Measurements from ENCODE around the gene PTGES3. TPM values are rescaled to one million over a fixed set of nuclear protein-coding genes. Genes with fewer than 3 reads are reported as not detected.
"Not testable (repeated sequence)": the region's sequence is repeated elsewhere in the genome, so short reads cannot be mapped to it uniquely, and the experiment has no call there.

The PTGES3 gene
- polyA plus RNA-seq, 3 donors = 46.1 to 232 (median 187) TPM

DNA sequence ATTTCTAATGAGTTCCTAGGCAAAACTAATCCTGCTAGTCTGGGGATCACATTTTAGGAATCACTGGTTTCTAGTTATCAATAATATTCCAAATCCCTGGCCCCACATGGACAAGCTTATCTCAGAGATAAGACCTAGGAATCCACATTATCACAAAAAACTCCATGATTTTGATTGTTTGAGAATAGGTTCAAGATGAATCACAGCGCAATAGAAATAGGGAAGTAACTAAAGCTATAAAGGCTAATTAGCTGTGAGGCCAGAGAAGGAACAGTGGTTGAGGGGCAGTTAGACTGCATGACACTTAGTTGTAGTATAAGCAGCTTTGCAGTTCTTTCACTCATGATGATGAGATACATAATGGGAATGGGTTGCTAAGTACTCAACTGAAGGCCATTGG is 29.2 kb downstream of the PTGES3 start:
- H3K27me3 ChIP-seq (ENCODE audit: control insufficient read depth in 2 of 2, insufficient read depth in 2 of 2, low read length in 2 of 2) = no peaks in the 10 kb centered on the region
- Mint-ChIP-seq H3K27ac (no peak overlapping the region), H3K9me3 (peaks cover 8 to 31% (median 23%) of the 10 kb centered on the region in 7 donors), H3K27me3 (ENCODE audit: low read depth in 3 of 3) (peaks cover 0 to 4% (median 0%) of the 10 kb centered on the region in 3 donors), H3K36me3 (peaks cover 13 to 22% of the 10 kb centered on the region in 2 donors), H3K4me1 (no peaks in the 10 kb centered on the region), H3K4me3 (no peak overlapping the region)
- H3K36me3 ChIP-seq (replicated peaks in 1 of 2; ENCODE audit: control insufficient read depth in 1 of 2, insufficient read depth in 2 of 2, low read length in 2 of 2) = peaks cover 3 to 16% of the 10 kb centered on the region in 2 donors
- TF ChIP-seq, protein P1, sequence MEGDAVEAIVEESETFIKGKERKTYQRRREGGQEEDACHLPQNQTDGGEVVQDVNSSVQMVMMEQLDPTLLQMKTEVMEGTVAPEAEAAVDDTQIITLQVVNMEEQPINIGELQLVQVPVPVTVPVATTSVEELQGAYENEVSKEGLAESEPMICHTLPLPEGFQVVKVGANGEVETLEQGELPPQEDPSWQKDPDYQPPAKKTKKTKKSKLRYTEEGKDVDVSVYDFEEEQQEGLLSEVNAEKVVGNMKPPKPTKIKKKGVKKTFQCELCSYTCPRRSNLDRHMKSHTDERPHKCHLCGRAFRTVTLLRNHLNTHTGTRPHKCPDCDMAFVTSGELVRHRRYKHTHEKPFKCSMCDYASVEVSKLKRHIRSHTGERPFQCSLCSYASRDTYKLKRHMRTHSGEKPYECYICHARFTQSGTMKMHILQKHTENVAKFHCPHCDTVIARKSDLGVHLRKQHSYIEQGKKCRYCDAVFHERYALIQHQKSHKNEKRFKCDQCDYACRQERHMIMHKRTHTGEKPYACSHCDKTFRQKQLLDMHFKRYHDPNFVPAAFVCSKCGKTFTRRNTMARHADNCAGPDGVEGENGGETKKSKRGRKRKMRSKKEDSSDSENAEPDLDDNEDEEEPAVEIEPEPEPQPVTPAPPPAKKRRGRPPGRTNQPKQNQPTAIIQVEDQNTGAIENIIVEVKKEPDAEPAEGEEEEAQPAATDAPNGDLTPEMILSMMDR (IDR thresholded peaks at IDR 0.05) = no peak
- intact Hi-C loops (cut with micrococcal nuclease) = no loop called here
- peak; percentile 26 to 52 (median 48) for DNase-seq
- no peak overlapping the region for H3K4me2 ChIP-seq (replicated peaks; ENCODE audit: extremely low read depth, low read length, poor library complexity, severe bottlenecking)
- no peak overlapping the region for H2AFZ ChIP-seq (ENCODE audit: insufficient read depth, low read depth, low read length, poor library complexity, severe bottlenecking)
- no peak overlapping the region for H3K9ac ChIP-seq (ENCODE audit: insufficient read depth, low read length, poor library complexity, severe bottlenecking)
- no peaks in the 10 kb centered on the region for H3K79me2 ChIP-seq (ENCODE audit: insufficient read depth, low read length)
- WGBS (ENCODE audit: insufficient coverage) = 71% methylated on average over 1 of the region's 1 CpG
- H3K9me3 ChIP-seq (replicated peaks in 1 of 2; ENCODE audit: control insufficient read depth in 1 of 2, insufficient read depth in 1 of 2, low read length in 2 of 2) = peaks cover 13 to 24% of the 10 kb centered on the region in 2 donors
- peaks cover 12% of the 10 kb centered on the region for H4K20me1 ChIP-seq (ENCODE audit: insufficient read depth, low read length)
- H3K27ac ChIP-seq (ENCODE audit: low read depth in 1 of 2, low read length in 2 of 2) = no peak overlapping the region
- no peaks in the 10 kb centered on the region for H3K4me1 ChIP-seq (ENCODE audit: control insufficient read depth in 1 of 2, insufficient read depth in 2 of 2, low read length in 2 of 2)
- no peak overlapping the region for H3K4me3 ChIP-seq (replicated peaks in 1 of 3; ENCODE audit: low read depth in 2 of 3, low read length in 3 of 3)

DNA sequence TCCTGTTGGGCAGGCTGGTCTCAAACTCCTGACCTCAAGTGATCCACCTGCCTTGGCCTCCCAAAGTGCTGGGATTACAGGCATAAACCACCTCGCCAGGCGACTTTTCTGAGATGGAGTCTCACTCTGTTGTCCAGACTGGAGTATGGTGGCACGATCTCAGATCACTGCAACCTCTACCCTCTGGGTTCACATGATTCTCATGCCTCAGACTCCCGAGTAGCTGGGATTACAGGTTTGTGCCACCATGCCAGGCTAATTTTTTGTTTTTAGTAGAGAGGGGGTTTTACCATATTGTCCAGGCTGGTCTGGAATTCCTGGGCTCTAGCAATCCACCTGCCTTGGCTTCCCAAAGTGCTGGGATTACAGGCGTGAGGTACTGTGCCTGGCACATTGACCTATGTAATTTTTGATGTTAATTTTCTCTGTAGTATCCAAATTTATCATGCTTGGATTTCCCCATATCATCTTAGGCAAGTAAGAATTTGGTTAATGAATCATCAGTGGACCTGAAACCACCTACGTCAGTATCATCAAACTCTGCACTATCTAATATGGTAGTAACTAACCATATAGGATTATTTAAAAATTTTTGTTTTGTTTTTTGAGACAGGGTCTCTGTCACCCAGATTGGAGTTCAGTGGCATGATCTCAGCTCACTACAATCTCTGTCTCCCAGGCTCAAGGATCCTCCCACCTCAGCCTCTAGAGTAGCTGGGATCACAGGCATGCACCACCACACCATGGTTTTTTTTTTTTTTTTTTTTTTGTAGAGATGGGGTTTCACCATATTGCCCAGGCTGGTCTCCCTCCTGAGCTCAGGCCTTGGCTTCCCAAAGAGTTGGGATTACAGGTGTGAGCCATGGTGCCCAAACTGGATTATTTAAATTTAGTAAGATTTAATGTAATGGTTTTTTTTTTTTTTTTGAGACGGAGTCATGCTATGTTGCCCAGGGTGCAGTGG is 30.4 kb downstream of the PTGES3 start:
- Histone ChIP-seq H3K4me3 (replicated peaks in 1 of 3; ENCODE audit: low read depth in 2 of 3, low read length in 3 of 3) (no peak overlapping the region), H3K79me2 (ENCODE audit: insufficient read depth, low read length) (no peaks in the 10 kb centered on the region), H2AFZ (ENCODE audit: insufficient read depth, low read depth, low read length, poor library complexity, severe bottlenecking) (no peak overlapping the region), H3K27ac (ENCODE audit: low read depth in 1 of 2, low read length in 2 of 2) (no peak overlapping the region), H3K36me3 (replicated peaks in 1 of 2; ENCODE audit: control insufficient read depth in 1 of 2, insufficient read depth in 2 of 2, low read length in 2 of 2) (peaks cover 0 to 4% of the 10 kb centered on the region in 2 donors), H3K27me3 (ENCODE audit: control insufficient read depth in 2 of 2, insufficient read depth in 2 of 2, low read length in 2 of 2) (no peaks in the 10 kb centered on the region), H3K4me1 (ENCODE audit: control insufficient read depth in 1 of 2, insufficient read depth in 2 of 2, low read length in 2 of 2) (no peaks in the 10 kb centered on the region), H3K4me2 (replicated peaks; ENCODE audit: extremely low read depth, low read length, poor library complexity, severe bottlenecking) (no peak overlapping the region), H4K20me1 (ENCODE audit: insufficient read depth, low read length) (peaks cover 4% of the 10 kb centered on the region), H3K9ac (ENCODE audit: insufficient read depth, low read length, poor library complexity, severe bottlenecking) (no peak overlapping the region), H3K9me3 (replicated peaks in 1 of 2; ENCODE audit: control insufficient read depth in 1 of 2, insufficient read depth in 1 of 2, low read length in 2 of 2) (peaks cover 26 to 35% of the 10 kb centered on the region in 2 donors)
- Mint-ChIP-seq H3K9me3 (peaks cover 15 to 42% (median 35%) of the 10 kb centered on the region in 7 donors), H3K4me3 (no peak overlapping the region), H3K27ac (no peak overlapping the region), H3K27me3 (ENCODE audit: low read depth in 3 of 3) (peaks cover 0 to 4% (median 0%) of the 10 kb centered on the region in 3 donors), H3K4me1 (no peaks in the 10 kb centered on the region), H3K36me3 (peaks cover 4 to 18% of the 10 kb centered on the region in 2 donors)
- TF ChIP-seq, protein P1 (IDR thresholded peaks at IDR 0.05) = no peak
- WGBS (ENCODE audit: insufficient coverage) = 85% methylated on average over 2 of the region's 7 CpGs
- intact Hi-C loops (cut with micrococcal nuclease) = no loop called here
- DNase-seq = peak in 1 of 3 donors; percentile 40

DNA sequence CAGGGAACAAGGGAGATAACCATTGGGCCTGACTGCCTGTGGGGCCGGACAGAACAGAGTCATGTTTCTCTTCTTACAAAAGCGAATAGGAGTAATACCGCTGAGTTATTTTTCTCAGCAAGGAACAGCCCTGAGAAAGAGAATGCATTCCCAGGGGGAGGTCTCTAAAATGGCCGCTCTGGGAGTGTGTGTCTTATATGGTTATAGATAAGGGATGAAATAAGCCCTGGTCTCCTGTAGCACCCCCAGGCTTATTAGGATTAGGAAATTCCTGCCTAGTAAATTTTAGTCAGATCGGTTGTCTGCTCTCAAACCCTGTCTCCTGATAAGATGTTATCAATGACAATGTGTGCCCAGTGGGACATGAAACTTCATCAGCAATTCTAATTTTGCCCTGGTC is 34.3 kb downstream of the PTGES3 start:
- H3K4me1 ChIP-seq (ENCODE audit: control insufficient read depth in 1 of 2, insufficient read depth in 2 of 2, low read length in 2 of 2); H3K27me3 ChIP-seq (ENCODE audit: control insufficient read depth in 2 of 2, insufficient read depth in 2 of 2, low read length in 2 of 2); H3K27ac Mint-ChIP-seq; H3K27ac ChIP-seq (ENCODE audit: low read depth in 1 of 2, low read length in 2 of 2); DNase-seq; H4K20me1 ChIP-seq (ENCODE audit: insufficient read depth, low read length); intact Hi-C loops (cut with micrococcal nuclease); H2AFZ ChIP-seq (ENCODE audit: insufficient read depth, low read depth, low read length, poor library complexity, severe bottlenecking); H3K36me3 ChIP-seq (replicated peaks in 1 of 2; ENCODE audit: control insufficient read depth in 1 of 2, insufficient read depth in 2 of 2, low read length in 2 of 2); H3K4me3 Mint-ChIP-seq; H3K9ac ChIP-seq (ENCODE audit: insufficient read depth, low read length, poor library complexity, severe bottlenecking); H3K79me2 ChIP-seq (ENCODE audit: insufficient read depth, low read length); H3K4me3 ChIP-seq (replicated peaks in 1 of 3; ENCODE audit: low read depth in 2 of 3, low read length in 3 of 3); H3K27me3 Mint-ChIP-seq (ENCODE audit: low read depth in 3 of 3); H3K4me2 ChIP-seq (replicated peaks; ENCODE audit: extremely low read depth, low read length, poor library complexity, severe bottlenecking); H3K4me1 Mint-ChIP-seq: not testable (repeated sequence)
- peaks cover 4 to 19% of the 10 kb centered on the region in 2 donors for H3K36me3 Mint-ChIP-seq
- WGBS (ENCODE audit: insufficient coverage) = 93% methylated on average over 4 of the region's 5 CpGs
- peaks cover 26 to 41% of the 10 kb centered on the region in 2 donors for H3K9me3 ChIP-seq (replicated peaks in 1 of 2; ENCODE audit: control insufficient read depth in 1 of 2, insufficient read depth in 1 of 2, low read length in 2 of 2)
- peaks cover 23 to 54% (median 42%) of the 10 kb centered on the region in 7 donors for H3K9me3 Mint-ChIP-seq
